Activated T-helper 1 cell treated with Interleukin-2 at 50 U/mL for 16 hours (primary cell): ENCODE results near the gene FARP1.

Experiments used
- DNase-seq: peaks from one replicate; pipeline ENCODE4 v3.0.0-alpha.2; 2020; ENCODE audit warnings: low read depth

FARP1 gene

DNA sequence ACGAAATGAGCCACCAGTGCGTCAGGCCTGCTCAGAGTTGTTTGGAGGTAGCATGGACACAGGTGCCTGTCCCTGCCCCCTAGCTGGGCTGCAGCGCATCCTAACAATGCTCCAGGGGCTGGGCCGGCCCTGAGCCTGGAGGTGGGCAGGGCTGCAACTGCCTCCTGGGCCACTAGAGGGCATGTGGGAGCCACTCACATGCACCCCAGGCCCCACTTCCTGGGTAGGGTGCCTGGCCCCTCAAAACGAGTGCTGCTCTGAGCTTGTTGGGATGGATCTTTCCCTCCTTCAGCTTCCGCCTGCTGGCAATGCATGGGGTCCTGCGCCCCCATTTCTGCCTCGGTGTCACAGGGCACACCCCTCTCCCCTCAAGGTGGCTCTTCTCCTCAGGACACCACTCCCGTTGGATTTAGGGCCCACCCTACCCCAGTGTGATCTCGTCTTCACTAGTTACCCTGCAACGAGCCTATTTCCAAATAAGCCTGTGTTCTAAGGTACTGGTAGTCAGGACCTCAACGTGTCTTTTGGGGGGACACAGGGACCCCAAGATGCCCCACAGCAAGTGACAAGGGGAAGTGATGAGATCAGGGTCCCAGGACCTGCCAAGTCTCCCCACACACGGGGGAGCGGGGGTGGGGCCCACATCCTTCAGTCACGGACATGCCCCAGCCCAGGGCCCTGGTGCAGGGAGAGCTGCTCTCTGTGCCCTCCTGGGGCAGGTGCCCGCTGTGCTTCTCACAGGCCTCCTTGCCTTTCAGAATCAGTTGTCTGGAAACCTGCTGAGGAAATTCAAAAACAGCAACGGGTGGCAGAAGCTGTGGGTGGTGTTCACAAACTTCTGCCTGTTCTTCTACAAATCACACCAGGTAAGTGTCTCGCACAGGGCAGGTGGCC lies 302.7 kb downstream of the FARP1 start:
- DNase-seq, result peak; percentile 66

DNA sequence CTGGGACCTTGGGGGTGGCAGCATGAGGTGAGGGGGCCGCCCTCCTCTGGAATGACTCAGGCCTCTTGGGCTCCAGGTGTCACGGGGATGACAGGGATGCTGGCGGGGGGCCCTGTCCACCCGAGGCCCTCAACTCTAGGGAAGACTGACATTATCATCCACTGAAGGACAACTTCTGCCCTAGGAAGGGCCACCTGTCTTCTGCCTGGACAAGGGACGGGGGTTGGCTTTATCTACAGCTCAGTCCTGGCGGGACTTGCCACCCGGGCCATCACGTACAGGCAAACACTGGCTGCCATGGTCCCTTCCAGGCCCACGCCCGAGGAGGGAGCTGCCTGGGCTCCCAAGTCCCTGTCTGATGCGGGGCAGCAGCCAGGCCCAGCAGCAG lies 303.3 kb downstream of the FARP1 start:
- no peak for DNase-seq

DNA sequence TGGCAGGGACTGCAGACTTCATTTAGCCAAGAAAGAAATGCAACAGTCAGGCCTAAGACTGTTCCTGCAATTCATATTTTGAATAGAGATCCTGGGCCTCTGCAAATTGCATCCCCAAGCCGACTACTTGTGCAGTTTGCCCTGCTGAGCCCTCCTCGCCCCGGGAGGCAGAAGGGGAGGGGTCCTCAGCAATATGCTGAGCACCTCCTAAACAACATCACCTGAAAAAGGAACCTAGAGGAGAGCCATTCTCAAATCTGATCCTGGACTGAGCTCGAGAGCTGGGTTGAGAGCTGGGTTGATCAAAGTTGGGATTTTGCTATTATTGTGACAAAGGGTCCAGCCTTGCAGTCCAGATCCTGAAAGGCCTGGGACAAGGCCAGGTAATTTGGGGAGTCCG lies 304.2 kb downstream of the FARP1 start:
- DNase-seq, result no peak

DNA sequence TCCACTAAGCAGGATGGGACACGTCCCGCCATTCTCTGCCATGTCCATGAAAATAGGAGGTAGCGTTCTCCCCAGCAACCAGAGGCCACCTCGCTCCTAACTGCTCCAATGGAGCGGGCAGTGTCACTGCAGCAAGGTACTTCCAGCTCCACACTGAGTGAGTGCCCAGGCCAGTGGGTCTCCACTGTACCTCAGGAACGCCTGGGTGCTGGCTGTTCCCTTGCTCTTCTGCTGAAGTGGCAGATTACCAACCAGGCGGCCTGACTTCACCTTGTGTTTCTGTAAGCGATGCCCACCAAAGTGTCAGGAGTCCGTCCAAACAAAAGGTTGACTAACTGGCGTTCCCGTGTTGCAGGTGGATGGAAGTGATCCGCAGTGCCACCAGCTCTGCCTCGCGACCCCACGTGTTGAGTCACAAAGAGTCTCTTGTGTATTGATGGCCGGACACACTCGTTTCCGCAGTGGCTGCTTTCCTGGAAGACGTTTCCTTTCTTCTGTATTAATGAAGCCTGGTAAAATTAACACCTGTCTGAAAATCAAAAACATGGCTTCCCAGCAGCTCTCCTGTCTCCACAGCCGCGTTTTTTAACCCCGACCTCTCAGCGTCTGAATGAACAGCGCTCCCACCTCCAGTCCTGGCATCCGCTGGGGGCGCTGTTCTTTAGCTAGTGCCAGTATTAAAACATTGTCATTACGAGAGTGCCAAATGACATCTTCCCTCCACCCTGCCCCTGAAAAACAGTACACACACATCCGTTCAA lies 305.2 kb downstream of the FARP1 start:
- DNase-seq, result no peak

DNA sequence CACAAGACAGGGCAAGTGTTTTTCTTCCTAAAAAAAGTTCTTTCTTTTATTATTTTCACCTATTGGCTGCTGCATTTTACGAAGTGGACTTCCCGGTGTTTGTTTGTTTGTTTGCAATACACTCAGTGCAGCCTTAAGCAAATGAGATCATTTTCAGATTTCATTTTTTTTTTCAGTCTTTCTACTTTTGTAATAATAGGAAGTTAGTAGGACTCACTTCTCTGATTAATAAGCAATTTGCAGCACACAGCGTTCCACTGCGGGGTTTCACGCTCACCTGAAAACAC lies 305.7 kb downstream of the FARP1 start:
- no peak for DNase-seq

DNA sequence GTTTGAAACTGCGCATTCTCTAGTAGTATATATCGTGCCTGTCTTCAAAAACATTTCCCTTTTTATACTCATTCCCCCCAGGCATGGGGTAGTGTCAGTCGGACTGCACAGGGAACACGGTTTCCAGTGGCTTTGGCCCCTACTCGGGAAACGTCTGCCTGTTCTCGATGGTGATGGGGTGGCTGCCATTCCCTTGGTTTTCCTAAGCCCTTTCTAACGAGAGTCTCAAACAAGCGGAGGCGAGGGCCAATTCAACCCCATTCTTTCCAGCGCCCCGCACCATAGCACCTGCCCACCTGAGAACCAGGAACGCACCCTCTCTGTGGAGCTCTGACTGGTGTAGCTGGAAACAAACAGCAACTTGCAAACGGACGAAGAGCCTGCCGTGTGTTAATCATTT lies 306.4 kb downstream of the FARP1 start:
- DNase-seq, result no peak

DNA sequence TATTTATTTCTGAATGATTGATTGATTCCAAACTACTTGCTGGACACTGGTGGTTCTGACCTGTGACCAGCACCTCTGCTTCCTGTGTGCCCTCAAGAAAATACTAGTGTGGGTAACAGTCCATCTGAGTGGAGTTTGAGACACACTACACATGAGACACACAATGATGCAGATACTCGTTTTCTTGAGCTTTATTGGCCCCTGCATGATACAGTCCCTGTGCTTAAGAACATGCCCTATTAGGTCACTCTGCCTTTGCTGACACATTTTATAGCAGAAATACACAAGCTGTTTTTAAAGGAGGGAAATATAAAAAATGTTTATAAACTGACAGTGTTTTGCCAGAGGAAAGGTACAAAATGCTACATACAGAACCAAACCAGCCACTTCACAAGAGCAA lies 307.1 kb downstream of the FARP1 start:
- no peak for DNase-seq

DNA sequence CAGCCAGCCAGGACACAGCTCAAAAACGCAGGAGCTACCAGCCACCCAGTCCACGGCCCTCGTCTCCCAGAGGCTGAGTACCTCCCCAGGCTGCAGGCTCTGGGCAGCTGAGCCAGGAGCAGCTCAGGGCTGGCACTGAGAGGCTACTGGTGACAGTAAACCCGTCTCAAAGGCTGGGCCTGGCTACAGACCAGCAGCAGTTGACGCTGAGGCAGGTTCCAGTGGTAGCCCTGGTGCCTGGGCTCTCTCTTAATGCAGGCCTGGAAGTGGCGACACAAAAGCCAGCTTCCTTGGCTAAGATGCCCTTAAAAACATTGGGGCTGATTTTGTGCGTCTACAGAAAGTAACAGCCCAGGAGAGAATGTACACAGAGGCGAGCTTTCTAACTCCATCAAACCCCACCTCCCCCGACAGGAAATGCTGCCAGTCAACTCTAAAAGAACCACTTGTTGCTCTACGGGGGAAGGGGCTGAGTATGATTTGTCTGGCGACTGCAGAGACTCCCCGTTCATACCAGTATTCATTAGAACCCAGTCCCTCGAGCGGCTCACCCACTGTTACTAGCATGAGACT lies 307.7 kb downstream of the FARP1 start:
- DNase-seq, result no peak

DNA sequence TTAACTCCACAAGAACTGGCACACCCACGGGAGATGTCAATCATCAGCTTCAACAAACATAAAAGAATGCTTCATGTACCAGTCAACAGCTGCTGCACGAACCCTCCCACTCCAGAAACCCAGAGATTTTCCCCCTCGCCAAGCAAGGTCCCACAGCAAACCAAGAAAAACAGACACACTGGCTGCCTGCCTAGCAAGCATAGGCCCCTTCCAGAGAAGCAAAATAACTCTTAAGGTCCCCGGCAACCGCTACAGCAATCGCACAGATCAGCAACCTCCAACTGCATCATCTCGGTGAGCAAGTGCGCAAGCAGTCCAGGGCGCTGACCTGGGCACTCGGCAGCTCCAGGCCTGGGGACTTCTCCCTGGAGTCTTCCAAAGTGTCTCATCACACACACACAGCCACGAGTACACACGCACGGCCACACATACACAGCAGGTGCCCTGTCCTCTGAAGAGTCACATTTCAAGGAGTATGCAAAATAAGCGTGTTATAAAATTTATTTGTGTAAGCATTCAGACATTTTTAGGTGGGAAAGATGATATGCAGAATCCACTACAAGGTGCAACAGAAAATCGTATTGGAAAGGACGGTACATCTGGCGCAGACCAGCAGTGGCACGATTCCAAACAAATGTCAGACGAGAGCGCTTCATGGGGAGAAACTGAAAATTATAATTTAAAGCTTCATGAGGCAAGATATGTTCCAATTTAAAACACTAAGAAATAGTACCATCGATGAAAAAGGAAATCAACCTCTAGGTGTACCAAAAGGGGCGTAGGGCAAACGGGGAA lies 309.0 kb downstream of the FARP1 start:
- no peak for DNase-seq

DNA sequence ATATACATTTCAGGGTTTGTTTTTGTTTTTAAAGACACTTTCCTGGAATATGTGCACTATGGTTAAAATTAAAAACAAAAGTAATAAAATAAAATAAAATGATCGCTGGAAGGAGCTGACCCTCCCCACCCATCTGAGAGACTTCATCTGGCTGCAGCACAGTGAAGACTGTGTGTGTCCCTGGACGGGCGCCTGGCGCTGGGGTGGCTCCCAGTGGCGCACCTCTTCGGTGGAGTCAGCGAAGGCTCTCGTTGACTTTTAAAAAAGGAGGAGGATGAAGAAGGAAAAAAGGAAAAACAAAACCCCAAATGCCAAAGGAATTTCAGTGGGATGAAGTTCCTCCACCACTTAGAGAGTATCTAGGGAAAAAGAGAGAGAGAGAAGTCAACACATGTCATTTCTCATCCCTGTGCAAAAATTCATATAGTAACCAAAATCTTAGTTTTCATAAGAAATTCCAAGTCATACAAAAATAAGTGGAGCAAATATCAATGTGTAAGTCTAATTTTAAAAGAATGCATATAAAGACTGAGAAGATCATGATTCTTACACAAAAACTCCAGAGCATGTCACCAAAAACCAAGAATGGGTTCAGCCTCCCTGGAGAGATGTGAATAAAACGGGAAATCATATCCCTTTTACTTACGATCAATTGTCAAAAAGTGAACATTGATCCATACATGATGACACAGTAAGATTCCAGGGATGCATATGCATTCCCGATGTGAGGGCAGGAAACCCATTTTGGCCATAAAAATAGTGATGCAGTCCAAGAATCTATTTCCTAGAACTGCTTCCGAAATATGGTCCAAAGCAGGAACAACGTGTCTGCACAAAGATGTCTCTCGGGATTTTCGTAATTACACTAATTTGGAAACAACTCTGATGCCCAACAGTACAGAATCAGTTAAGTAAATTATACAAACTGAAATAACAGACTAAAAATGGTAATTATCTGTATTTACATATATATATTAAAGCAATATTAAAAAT lies 310.3 kb downstream of the FARP1 start:
- no peak for DNase-seq

DNA sequence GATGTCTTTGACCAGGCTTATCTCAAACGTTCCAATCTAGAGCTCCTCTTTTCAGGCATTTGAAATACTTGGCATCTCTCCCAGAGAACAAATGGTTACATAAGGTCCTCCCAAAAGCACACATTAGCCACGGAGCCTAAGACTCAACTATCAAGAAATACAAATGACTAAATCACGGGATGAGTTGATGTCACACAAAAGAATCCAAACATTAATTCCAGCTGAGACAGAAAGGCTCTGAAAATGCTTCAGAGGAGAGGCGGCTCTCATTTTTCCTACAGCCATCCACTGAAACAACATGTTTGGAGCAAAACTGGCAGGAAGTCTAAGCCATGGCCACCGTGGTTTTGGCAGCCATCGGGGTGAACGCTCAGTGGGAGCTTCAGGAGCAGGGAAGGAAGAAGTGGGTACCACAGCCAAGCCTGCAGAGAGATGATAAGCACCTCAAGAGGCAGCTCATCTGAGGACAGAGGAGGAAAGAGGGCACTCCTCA lies 311.5 kb downstream of the FARP1 start:
- no peak for DNase-seq

DNA sequence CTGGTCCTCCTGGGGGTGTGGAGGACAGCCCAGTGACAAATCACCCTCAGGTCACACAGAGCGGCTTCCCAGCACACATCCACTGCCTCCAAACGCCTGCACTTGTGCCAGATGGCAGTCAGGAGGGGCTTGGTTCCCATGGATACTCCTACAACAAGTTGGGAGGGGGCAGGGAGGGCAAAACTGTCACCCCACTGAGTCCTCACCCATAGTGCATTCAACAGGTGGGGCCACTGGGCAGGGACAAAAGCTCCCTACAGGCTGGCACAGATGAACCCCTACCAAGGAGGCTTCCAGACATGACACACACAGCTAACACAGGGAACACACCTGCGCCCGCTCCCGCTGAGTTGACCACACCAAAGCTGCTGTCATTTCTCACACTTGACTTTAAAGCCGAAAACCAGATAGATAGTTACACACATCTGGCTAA lies 313.5 kb downstream of the FARP1 start:
- no peak for DNase-seq

DNA sequence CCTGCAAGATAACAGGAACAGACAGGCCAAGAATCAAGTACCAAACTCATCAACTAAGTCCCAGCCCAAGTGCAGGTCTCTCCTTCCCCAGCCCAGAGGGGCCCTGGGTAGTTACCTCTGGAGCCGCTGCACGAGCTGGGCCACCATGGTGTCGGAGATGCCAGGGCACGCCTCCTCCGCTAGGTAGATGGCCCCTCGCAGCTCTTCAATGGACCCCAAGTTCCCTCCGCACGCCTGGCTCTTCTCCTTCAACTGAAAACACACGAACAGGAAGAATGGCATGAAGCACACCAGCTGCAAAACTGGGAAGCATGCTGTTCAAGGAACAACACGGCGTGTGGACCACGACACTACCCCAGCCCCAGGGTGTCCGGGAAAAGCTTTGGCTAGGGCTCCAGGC lies 314.2 kb downstream of the FARP1 start:
- DNase-seq, result no peak

DNA sequence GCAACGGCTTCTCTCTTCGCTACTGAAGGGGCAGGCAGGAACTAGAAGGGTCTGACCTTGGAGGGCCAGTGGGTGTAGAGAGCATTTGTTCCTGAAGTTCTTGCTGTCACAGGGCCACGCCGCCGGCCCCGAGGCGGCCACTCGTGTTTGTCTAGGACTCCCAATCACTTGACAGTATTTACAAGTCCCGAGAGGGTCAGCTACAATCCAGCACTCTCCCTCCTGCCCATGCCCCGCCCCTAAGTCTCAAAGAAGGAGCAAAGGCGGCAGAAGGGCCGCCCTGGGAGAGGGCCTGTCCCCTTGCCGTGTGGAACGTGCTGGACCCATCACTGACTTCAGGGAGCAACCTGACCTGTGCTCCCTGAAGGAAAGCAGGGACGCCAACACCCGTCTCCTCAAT lies 315.5 kb downstream of the FARP1 start:
- DNase-seq, result no peak

DNA sequence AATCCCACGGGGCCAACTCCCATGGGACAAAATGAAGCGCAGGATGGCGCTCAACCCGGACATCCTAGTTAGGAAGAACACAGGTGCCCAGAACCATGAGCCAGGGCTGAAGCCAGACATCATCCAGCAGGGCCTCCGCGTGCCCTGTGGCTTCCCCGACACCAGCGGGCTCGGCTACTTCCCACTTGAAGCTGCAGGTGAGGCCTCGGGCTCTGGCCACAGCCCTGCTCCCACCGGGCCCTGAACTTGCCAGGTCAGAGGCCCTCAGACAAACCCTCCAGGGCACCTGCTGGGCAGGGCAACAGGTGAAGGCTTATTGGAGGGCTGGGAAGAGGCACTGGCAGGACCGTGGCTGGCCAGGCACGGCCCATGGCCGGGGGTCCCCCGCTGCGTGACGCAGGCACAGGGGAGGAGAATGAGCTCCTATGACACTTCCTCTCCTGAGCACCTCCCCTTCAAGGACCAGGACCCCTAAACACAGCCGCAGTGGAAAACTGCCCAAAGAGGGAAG lies 316.3 kb downstream of the FARP1 start:
- DNase-seq, result no peak

DNA sequence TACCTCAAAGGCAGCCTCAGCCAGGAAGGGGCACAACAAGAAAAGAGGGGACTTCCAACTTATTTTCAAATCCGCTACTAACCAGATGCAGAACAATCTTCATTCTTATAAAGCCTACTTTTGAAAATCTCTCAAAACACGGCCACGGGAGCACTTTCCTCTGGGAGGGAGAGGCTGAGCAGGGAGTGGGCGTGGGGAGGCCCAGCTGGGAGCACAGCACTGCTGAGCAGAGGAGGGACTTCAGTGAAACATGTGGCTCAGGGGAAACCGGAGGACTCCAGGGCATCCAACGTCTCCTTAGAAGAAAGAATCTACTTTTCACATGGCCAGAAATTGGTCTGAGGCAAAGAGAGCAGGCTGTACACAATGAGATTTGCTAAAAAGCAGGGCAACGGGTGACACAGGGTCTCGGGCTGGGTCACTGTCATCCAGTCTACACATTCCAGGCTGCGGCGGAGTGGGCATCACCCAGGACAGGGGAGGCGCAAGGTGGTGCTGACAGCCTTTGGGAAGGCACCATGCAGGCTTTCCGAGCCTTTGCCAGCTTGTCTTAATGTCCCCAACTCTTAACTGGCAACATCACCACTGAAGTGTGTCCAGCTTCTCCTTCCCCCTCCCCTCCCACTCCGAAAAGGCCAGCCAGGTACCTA lies 317.0 kb downstream of the FARP1 start:
- no peak for DNase-seq

DNA sequence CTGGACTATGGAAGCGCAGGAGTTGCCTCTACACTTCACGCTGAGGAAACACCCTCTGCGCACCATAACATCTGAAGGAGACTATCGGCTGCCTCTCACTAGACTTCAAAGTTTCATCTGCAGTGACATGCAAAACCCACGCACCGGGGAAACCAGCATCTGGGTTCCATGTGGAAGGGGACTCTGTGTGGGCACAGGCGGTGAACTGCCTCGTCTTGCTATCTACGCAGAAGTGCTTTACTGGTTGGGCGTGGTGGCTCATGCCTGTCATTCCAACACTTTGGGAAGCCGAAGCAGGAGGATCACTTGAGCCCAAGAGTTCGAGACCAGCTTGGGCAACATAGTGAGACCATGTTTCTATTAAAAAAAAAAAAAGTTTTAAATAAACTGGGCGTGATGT lies 317.6 kb downstream of the FARP1 start:
- no peak for DNase-seq

DNA sequence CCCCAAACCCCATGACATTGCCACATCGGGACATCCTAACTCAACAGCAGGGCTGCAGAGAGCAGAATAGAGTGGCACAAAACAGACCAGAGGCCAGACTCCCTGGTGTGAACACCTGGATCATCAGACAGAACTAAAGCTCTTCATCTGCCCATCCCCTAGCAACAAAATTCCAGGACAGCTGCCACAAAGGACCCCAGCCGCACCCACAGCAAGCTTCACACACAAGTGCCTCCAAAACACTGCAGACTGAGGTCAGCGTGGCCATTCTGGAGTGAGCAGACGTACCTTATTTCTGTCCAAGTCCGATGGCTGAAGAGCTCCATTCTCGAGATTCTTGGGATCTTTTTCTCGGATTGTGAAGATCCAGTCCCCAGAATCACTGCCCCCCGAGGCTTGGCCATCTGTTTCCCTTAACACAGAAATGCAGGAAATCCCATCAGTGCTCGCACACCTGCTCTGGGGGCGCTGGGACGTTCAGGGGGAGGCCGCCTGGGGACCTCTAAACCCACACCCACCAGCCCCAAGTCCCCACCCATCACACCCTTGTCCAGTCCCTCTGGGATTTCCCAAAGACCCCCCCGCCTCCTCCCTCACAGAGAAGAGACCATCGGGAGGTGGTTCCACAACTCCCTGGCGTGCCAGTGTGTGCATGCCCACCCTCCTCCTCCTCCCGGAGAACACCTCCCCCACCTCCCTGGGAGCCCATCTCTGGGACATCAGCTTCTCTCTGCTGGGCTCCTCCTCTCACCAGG lies 318.8 kb downstream of the FARP1 start:
- no peak for DNase-seq

DNA sequence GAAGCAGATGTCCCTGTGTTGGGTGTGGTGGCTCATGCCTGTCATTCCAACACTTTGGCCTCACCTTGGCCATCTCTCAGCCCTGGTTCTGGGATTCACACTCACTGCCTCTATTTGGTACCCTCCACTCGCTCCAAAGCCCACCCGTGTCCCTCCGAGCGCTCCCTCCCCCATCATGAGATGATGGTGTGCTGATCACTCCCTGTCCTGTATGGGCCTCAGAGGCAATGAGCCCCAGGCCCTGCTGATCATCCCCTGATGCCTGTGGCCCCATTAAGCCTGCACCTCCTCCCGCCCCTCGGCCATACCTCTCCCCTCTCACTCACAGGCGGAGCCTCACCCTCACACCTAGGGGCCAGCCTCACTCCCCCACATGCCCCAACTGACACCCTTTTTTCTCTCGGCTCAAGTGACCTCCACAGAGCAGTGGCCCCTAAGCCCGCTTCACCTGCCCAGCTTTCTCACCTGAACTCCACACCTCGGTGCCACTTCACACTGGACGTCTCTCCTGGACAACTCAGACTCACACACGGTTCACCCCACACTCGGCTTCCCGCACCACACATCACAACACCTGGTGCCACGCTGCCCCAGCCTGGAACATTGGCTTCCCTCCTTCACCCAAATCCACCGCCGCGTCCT lies 319.5 kb downstream of the FARP1 start:
- no peak for DNase-seq
